NCI-H1048 (cell line): ENCODE results near the gene ASIC3.
"Not testable (repeated sequence)": the region's sequence is repeated elsewhere in the genome, so short reads cannot be mapped to it uniquely, and the experiment has no call there.

Experiments used
- DNase-seq: peaks from one replicate; lab custom pipeline; 2025; lab: John Stamatoyannopoulos, UW

Gene ASIC3

DNA sequence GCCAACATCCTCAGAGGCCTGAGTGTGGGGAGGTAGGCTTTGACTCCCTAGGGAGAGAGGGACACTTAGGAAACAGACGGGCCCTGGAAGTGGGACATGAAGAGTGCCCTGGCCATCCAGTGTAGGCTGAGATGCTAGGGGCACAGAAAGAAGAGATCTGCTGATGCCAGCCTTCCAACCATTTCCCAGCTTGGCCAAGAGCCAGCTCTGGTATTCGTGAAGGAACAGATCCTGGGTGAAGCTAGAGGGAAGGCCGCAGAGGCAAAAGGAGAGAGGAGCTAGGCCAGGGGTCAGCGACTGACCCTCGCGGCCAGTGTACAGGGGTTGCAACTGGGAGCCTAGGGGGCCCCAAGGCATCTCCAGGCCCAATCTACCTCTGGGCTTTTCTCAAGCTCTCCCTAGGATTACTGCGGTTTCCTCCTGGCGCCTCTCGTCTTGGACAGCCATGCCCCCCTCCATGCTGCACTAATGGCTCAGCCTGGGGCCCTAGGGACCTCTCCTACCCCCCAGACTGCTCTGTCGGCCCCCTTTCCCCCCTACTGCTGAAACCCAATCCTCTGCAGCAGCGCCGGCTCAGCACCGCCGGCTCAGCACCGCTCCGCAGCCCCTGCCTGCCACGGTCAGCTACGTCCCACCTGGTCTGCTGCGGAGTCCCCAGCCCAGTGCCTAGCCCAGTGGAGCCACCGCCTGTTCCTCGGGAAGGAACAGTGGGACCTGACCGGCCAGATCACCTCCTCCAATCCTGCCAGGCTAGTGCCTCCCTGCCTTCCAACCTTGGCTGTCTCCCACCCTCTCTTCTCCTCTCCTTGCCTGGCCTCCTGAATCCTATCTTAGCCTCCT is at the start of gene ASIC3:
ASIC3 (plus strand) TSS at position 556 of the 840 bp plus-strand sequence. CDS start 355 bp downstream, outside the sequence.
- no peak for DNase-seq

DNA sequence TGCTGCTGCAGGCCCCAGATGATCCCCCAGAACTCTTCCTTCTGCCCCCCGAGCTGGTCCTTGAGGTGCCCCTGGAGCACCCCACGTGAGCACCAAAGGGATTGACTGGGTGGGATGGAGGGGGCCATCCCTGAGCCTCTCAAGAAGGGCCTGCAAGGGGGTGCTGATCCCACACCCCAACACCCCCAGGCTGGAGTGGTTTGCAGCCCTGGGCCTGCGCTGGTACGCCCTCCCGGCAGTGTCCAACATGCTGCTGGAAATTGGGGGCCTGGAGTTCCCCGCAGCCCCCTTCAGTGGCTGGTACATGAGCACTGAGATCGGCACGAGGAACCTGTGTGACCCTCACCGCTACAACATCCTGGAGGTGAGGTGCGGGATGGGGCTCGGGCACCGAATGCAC is 49.3 kb upstream of the ASIC3 start:
- no peak for DNase-seq

DNA sequence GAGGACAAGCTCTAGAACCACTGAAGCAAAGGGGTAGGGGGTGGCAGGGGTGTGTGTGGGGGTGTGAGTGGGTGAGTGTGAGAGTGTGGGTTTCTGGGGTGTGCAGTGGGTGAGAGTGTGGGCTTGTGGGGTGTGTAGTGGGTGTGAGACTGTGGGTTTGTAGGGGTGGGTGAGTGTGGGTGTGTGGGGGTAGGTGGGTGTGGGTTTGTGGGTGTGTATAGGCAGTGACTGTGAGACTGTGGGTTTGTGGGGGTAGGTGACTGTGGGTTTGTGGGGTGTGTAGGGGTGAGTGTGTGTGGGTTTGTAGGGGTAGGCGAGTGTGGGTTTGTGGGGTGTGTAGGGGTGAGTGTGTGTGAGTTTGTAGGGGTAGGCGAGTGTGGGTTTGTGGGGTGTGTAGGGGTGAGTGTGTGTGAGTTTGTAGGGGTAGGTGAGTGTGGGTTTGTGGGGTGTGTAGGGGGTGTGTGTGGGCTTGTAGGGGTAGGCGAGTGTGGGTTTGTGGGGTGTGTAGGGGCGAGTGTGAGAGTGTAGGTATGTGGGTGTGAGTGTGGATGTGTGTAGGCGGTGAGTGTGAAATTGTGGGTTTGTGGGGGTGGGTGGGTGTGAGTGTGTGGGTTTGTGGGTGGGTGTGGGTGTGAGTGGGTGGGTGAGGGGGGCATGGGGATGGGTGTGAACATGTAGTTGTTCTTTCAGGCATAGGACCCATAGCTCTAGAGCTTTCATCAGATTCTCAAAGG is 48.7 kb upstream of the ASIC3 start:
- no peak for DNase-seq

DNA sequence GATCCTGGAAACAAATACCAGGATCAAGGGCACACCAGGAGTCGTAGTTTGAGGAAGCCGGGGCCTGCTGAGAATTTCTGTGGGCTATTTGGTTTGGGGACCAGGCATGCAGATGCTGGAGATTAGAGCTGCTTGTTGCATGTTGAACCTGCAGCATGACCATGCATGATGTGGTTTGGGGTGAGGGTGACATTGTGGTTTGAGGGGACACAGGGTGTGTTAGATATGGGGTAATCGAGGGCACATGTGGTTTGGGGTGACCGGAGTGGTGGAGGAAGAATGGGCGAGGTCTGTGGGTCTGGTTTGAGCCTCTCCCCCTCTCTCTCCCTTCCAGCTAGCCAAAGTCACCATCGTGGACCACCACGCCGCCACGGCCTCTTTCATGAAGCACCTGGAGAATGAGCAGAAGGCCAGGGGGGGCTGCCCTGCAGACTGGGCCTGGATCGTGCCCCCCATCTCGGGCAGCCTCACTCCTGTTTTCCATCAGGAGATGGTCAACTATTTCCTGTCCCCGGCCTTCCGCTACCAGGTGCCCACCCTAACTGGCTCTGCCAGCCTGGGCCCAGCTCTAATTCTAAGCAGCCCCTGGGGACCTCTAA is 47.3 kb upstream of the ASIC3 start:
- no peak for DNase-seq

DNA sequence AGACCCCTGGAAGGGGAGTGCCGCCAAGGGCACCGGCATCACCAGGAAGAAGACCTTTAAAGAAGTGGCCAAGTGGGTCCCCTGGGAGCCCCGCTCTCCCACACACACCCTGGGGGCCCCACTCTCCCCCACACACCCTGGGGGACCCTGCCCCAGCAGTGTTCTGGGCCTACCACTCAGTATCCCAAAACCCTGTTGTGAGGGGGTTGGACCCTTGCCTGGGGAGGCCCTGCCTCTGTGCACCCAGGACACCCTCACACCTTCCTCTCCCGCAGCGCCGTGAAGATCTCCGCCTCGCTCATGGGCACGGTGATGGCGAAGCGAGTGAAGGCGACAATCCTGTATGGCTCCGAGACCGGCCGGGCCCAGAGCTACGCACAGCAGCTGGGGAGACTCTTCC is 46.8 kb upstream of the ASIC3 start:
- no peak for DNase-seq

DNA sequence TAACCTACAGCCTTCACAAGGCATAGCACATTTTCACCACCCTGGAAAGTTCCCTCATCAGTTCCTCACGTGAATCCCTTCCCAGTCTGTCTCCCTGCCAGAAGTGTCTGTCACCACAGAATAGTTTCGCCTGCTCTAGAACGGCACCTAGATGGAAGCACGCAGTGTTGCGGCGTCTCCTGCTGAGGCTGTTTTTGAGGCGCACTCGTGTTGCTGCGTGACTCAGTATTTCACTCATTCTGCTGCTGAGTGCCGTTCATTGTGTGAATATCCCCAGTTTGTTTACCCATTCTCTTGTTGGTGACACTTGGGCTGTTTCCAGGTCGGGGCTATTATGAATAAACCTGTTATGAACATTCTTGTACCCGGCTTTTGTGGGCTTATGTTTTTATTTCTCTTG is 44.8 kb upstream of the ASIC3 start:
- DNase-seq = no peak

DNA sequence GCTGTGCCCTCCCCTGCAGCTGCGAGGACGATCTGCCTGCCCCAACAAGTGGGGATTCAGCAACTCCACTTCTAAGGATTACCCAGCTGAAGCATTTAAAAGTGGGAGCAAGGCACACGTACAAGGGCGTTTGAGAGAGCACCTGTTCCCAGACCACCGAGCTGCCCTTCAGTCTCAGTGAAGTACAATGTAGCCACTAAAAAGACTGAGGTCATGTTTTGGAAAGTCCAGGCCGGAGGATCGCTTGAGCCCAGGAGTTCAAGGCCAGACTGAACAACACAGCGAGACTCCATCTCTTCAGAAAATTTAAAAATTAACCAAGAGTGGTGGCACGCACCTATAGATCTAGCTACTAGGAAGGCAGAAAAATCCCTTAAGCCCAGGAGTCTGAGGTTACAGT is 42.8 kb upstream of the ASIC3 start:
- no peak for DNase-seq

DNA sequence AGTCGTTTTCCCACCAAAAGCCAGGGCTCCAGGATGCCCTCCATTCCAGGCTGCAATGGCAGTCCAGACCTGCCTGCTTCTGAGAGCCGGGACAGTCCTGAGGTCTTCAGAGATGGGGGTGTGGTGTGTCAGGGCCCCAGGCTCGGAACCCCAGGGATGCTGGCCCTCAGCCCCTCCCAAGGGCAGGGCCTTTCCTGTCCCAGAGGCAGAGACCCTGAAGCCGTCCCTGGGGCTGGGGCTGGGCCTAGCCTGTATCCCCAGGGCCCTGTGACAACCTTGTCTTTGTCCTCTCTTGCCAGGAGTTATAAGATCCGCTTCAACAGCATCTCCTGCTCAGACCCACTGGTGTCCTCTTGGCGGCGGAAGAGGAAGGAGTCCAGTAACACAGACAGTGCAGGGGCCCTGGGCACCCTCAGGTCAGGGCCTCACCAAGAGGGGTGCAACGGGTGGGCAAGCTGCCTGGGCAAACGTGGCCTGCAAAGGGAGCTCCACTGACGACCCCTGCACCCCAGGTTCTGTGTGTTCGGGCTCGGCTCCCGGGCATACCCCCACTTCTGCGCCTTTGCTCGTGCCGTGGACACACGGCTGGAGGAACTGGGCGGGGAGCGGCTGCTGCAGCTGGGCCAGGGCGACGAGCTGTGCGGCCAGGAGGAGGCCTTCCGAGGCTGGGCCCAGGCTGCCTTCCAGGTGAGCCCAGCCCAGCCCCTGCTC is 41.6 kb upstream of the ASIC3 start:
- no peak for DNase-seq

DNA sequence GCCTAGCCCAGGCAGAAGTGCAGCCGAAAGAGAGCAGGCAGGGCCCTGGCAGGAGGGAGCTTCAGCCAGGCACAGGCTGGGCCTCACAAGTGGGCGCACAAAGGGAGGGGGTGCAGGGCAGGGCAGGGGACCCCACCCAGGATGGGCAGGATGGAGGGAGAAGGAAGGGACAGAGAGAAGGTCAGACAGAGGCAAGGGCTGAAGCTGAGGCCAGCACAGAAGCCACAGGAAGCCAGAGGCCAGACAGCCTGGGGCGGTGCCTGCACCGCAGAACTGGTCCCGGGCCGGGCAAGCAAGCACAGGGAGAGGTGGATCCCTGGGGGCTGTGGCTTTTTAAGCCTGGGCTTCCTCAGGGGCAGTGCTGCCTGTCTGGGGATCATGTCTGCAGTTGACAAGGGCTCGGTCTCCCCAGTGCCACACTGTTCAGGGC is 40.8 kb upstream of the ASIC3 start:
- no peak for DNase-seq

DNA sequence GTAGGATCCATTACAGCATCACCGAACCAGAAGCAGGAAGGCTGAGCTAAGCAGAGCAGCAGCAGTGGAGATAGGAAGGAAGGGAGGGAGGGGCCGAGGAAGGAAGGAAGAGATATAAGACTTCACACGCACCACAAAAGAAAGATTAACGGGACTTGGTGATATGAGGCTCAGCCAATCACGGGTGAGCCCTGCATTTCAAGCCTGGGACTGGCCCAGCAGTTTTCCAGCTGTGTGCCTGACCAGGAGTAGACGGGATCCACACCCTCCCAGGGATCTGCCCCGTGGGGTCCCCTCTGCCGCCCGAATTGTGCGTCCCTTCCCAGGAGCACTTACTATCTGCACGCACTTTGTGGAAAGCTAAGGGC is 40.2 kb upstream of the ASIC3 start:
- DNase-seq = no peak

DNA sequence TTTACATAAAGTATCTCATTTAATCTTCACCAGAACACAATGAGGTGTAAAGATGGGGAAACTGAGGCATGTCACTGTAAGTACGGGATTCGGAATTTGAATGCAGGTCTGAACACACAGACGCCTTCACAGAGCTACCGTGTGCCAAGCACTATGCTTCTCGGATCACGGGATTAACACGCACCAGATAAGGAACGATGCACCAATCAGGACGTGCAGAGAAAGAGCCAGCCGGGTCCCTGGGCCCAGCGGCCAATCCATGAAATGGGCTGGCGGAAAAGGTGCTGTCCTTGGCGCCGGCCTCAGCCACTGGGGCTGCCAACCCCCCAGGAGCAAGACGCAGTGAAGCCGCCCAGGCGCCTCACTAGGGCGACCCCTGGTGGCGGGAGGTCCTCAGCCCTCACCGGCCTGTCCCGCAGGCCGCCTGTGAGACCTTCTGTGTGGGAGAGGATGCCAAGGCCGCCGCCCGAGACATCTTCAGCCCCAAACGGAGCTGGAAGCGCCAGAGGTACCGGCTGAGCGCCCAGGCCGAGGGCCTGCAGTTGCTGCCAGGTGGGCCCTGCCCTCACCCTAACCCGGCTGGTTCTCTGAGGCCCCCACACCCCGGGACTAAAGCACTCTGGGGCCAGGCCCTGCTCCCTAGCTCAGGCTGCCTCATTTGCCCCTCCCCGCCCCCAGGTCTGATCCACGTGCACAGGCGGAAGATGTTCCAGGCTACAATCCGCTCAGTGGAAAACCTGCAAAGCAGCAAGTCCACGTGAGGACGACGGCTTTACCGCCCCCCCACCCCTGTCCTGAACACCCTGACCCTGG is 39.6 kb upstream of the ASIC3 start:
- DNase-seq = no peak

DNA sequence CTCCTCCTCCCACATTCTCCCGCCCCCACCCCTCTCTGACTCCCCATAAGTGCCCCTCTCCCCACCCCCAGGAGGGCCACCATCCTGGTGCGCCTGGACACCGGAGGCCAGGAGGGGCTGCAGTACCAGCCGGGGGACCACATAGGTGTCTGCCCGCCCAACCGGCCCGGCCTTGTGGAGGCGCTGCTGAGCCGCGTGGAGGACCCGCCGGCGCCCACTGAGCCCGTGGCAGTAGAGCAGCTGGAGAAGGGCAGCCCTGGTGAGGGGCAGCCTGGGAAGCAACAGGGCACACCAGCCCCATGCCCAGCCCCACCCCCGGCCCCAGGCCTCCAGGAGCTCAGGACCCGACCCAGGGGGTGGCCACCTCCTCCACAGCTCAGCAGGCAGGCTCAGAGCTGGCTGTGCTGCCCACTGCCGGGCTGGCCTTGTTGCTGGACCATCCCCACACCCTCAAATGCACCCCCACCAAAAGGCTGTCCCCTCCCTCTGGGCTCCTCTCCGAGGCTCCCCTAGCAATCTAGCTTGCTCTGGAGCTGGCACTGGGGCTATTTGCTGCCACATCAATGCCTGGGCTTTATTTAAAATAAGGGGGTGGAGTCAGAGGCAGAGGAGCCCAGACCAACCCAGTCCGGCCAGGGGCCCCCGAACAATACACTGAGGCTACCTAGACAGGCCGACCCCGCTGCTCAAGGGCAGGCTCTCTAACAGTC is 38.8 kb upstream of the ASIC3 start:
- no peak for DNase-seq

DNA sequence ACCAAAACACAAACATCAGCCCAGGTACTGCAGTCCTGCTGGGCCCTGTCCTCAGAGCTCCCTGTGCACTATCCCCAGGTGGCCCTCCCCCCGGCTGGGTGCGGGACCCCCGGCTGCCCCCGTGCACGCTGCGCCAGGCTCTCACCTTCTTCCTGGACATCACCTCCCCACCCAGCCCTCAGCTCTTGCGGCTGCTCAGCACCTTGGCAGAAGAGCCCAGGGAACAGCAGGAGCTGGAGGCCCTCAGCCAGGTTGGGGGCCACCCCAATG is 38.4 kb upstream of the ASIC3 start:
- DNase-seq = no peak

DNA sequence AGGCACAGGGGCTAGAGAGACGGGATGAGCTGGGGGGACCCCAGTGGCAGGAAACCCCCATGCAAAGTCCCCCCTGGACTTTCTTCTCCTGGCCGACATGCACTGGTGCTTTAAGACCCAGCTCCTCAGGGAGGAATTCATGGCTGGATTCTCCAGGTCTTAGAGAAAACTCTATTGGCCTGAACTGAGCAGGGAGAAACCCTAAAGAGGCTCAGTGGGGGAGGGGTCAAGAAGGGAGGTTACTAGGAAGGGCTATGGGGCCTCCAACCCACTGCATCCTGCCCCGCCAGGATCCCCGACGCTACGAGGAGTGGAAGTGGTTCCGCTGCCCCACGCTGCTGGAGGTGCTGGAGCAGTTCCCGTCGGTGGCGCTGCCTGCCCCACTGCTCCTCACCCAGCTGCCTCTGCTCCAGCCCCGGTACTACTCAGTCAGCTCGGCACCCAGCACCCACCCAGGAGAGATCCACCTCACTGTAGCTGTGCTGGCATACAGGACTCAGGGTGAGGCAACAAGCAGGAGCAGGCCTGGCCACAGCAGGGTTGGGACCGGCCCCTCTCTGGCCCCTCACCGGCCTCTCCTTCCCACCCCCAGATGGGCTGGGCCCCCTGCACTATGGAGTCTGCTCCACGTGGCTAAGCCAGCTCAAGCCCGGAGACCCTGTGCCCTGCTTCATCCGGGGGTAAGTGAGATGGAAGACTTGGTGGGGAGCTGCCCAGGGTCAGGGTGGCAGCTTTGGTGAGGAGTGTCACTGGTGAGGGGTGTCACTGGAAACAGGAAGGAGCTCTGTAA is 37.8 kb upstream of the ASIC3 start:
- DNase-seq = no peak

DNA sequence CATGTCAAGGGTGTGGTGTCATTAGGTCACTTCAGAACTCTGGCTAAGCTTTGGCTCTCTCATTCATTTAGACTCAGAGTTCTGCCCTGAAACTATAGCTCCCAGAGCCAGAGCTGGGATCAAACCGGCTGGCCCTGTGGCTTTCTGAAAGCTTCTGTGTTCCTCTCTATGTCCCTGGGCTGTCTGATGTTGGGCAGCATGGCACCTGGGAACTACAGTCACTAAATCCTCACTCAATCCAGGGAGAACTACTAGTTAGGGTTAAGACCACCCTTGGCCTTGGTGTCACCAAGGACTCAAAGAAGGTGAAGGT is 37.3 kb upstream of the ASIC3 start:
- DNase-seq = no peak

DNA sequence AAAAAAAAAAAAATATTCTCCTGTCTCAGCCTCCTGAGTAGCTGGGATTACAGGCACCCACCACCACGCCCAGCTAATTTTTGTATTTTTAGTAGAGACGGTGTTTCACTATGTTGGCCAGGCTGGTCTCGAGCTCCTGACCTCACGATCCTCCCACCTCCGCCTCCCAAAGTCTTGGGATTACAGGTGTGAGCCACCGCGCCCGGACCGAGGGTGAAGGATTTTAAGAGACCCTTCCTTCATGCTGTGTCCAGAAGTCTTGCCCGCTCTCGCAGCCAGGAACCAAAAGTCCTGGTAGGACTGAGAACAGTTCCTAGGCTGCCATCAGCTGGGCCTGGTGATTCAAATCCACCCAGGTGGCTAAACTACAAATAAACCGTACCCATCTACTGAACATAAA is 36.7 kb upstream of the ASIC3 start:
- not testable (repeated sequence) for DNase-seq

DNA sequence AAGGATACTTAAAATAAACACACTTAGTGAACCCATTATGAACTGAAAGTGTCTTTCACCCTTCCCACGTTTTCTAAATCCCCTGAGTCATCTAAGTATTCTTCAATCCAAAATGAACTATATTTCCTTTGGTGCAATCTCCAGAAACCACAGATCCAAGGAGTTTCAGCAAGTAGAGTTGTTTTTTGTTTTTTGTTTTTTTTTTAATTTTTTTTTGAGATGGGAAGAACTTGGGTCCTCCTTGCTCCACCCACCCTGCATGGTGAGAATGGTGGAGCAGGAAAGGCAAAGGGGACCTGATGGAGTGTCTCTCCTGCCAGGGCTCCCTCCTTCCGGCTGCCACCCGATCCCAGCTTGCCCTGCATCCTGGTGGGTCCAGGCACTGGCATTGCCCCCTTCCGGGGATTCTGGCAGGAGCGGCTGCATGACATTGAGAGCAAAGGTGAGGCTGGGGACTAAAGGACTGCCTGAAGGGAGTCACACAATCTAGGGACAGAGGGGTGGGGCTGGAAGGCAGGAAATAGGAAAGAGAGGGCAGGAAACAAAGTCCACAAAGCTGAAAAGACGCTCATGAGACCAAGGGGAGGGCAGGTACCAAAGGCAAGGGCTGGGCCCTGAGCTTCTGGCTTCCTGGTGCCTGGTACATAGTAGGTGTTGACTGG is 36.2 kb upstream of the ASIC3 start:
- no peak for DNase-seq

DNA sequence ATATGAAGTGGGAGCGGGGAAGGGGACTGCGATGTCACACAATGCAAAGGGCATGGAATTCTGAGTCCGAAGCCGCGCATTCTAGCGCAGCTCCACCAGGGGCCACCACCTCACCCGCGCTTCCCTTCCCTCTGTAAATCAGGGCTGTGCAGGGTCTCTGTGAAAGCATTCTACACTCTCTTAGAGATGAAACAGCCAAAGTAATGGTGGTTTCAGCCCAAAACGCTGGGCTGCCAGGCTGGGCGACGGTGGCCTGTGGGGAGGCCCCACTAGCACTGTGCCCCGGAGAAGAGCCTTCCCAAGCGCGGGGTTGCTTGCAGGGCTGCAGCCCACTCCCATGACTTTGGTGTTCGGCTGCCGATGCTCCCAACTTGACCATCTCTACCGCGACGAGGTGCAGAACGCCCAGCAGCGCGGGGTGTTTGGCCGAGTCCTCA is 35.4 kb upstream of the ASIC3 start:
- no peak for DNase-seq

DNA sequence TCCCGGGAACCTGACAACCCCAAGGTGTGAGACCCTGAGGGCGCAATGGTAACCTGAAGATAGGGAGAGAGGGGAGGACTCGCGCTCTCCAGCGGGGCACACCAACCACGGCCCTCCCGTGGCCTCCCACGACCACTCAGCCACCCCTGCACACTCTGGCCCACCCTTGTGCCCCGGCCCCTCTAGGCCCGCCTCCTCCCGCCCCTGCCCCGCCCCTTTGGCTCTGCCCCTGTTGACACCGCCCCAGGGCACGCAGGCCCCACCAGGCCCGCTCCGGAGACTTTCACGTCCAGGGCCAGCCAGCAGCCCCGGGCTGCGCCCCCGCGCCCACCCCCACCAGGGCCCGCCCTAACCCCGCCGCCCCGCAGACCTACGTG is 35.0 kb upstream of the ASIC3 start:
- no peak for DNase-seq
